Stomach smooth muscle (tissue), 2 donors: Measurements from ENCODE around the gene ETHE1.

Source experiments
- H3K27ac ChIP-seq: one replicate; pipeline ENCODE4 v1.7.0; 2013; ENCODE audit warnings: mild to moderate bottlenecking, low read length, inconsistent platforms
- H3K27me3 ChIP-seq, 2 donors: one replicate each; pipeline ENCODE4 v1.7.0; 2013; ENCODE audit warnings: low read length in 2 of 2; ENCODE audit not compliant: insufficient read depth in 2 of 2, control insufficient read depth in 1 of 2
- H3K36me3 ChIP-seq, 2 donors: one replicate each; pipeline ENCODE4 v1.7.0; 2013; ENCODE audit warnings: low read length in 2 of 2; ENCODE audit not compliant: control insufficient read depth in 2 of 2, insufficient read depth in 2 of 2
- H3K4me1 ChIP-seq: one replicate; pipeline ENCODE4 v1.7.0; 2013; ENCODE audit warnings: low read length; ENCODE audit not compliant: control insufficient read depth, insufficient read depth
- H3K4me3 ChIP-seq, 2 donors: one replicate each; pipeline ENCODE4 v1.7.0; 2013; ENCODE audit warnings: low read length in 2 of 2
- H3K9ac ChIP-seq, 2 donors: one replicate each; pipeline ENCODE4 v1.7.0; 2013; ENCODE audit warnings: low read length in 2 of 2, mild to moderate bottlenecking in 1 of 2
- H3K9me3 ChIP-seq, 2 donors: one replicate each; pipeline ENCODE4 v1.7.0; 2013; ENCODE audit warnings: low read length in 2 of 2; ENCODE audit not compliant: control insufficient read depth in 2 of 2
- donor health status: healthy.
- donor health status: Pancreatic carcinoma.

ETHE1 gene

DNA sequence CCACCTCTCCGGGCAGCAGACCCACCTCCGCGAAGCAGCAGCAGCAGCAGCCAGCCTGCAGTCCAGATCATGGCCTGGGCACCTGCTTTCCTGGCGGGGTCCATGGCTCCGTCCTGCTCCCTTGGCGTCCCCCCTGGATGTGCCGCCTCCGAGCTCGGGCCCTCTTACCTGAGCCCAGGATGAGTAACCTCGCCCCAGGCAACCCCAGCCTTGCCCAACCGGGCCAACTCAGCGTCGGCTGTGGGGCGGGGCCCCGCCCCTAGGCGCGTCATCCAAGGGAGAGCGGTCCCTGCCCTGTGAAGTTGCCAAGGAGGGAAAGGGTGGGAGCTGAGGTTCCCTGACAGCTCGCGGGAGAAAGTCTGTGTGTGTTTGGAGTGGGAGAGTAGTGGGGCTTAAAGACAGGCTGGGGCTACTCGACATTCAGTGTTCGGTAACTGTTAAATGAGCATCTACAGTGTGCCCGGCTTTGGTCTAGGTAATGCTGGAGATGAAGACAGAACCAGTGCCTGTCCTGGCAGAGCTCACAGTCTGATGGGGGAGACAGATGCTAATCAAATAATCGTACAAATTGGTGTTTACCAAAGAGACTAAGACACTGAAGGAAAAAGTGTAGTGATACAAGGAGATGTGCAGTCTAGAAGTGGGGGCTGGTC is 61.4 kb downstream of the ETHE1 start, which contains the start of gene LYPD3:
LYPD3 (minus strand) TSS at position 141 of the 653 bp plus-strand sequence; CDS start at position 104, 37 bp downstream.
- peak within 1 kb of the TSS; percentile 87 for H3K27ac ChIP-seq

DNA sequence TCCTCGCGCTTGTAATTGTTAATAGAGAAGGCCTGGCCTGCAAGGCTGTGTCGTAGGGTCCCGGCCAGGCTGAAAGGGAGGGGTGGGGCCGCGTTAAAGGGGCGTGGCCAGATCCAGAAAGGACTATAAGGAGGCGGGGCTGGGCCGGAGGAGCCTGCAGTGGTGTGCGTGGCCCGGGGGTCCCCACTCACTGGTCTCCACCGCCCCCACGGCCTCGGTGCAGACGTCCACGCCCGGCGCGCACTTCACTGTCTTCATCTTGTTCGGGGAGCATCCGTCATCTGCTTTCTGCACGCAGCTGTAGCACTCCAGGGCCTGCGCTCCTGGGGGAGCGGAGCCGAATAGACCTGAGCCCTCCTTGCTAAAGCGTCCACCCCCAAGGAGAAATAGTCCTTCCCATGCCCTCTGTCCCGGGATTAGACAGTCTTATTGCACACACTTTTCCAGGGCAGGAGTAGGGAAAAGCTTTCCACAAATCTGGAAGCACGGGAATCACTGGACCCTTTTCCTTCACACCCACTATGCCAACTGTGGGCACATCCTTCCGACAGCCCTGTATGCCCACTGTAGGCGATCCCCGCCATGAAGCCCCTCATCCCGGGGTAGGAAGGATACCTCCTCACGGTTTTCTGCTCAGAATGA is 62.7 kb downstream of the ETHE1 start:
- Histone ChIP-seq H3K4me1 (peaks cover 16% of the 10 kb centered on the region), H3K27ac (peak overlapping the region; percentile 87), H3K9ac (peak overlapping the region; percentile 54 to 79), H3K27me3 (no peaks in the 10 kb centered on the region), H3K9me3 (no peaks in the 10 kb centered on the region), H3K4me3 (peak overlapping the region; percentile 92 to 94), H3K36me3 (no peaks in the 10 kb centered on the region)

More for the DNA sequence above, 61.4 kb downstream of the ETHE1 start, which contains the start of gene LYPD3:
- H3K36me3 ChIP-seq = no peaks in the 10 kb centered on the region
- peak within 1 kb of the TSS in 1 of 2 donors; percentile 79 for H3K9ac ChIP-seq
- H3K27me3 ChIP-seq = no peaks in the 10 kb centered on the region
- H3K4me3 ChIP-seq = peak within 1 kb of the TSS; percentile 92 to 94
- no peaks in the 10 kb centered on the region for H3K9me3 ChIP-seq
- peaks cover 16% of the 10 kb centered on the region for H3K4me1 ChIP-seq

- Histone ChIP-seq H3K27me3 (no peaks in the 10 kb centered on the region), H3K27ac (peak overlapping the region; percentile 87), H3K4me1 (peaks cover 16% of the 10 kb centered on the region), H3K9me3 (no peaks in the 10 kb centered on the region), H3K9ac (peak overlapping the region; percentile 54 to 79), H3K4me3 (peak overlapping the region; percentile 92 to 94), H3K36me3 (no peaks in the 10 kb centered on the region)
Measured at GRCh38 chr19:43463381-43464133, 63.4 kb downstream of the ETHE1 start.

DNA sequence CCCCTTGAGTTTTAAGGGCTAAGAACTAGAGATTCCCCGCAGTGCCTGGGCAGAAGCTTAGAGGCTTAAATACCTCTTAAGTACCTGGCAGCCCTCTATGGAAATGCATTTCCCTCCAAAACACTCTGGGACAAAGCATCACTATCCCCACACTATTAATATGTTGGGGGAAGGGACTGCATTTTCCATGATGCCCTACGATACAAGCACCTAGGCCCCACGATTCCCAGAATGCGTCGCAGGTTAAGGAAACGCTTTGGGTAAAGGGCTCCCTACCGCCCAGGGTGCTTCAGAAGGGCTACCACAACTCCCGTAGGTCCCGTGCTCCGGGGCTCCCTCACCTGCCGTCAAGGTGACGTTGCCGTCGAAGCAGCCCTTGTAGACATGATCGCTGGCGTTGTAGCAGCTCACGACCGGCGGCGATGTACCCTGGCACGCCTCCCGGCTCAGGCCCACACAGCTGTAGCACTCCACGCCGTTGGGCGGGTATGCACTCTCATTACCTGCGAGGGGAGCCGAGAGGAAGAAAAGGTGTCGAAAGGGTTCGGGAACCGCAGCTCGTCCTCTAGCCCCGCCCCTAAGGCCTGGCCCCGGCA is 64.1 kb downstream of the ETHE1 start:
- Histone ChIP-seq H3K27me3 (no peaks in the 10 kb centered on the region), H3K9ac (peak overlapping the region; percentile 42 to 54), H3K27ac (peak overlapping the region; percentile 55), H3K36me3 (no peaks in the 10 kb centered on the region), H3K9me3 (no peaks in the 10 kb centered on the region), H3K4me3 (peak overlapping the region; percentile 92 to 94), H3K4me1 (peaks cover 16% of the 10 kb centered on the region)

- Histone ChIP-seq H3K9ac (no peak overlapping the region), H3K9me3 (no peaks in the 10 kb centered on the region), H3K27me3 (no peaks in the 10 kb centered on the region), H3K4me3 (peak overlapping the region in 1 of 2 donors; percentile 92), H3K27ac (no peak overlapping the region), H3K36me3 (no peaks in the 10 kb centered on the region), H3K4me1 (peaks cover 16% of the 10 kb centered on the region)
Measured at GRCh38 chr19:43462383-43462782, 64.6 kb downstream of the ETHE1 start.

DNA sequence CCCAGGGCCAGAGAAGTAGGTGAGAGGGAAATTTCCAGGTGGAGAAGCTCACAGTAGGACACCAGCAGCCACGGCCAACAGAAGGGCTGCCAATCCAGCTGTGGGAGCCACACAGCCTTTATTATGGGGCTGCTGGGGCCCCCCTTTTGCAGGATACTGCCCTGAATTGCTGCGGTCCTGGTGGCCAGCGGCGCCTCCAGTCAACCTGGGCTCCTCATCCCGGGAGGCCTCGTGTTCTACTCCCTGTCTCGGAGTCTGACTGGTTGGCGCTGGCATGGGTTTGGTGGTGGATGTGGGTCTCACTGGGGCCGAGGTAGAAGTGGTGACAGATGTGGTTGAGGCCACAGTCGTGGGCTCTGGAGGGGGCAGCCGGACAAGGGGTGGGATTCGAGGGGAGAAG is 65.7 kb downstream of the ETHE1 start:
- H3K27ac ChIP-seq = no peak overlapping the region
- H3K4me3 ChIP-seq = no peak overlapping the region
- H3K4me1 ChIP-seq = peaks cover 16% of the 10 kb centered on the region
- no peak overlapping the region for H3K9ac ChIP-seq
- H3K27me3 ChIP-seq = no peaks in the 10 kb centered on the region
- H3K36me3 ChIP-seq = no peaks in the 10 kb centered on the region
- H3K9me3 ChIP-seq = no peaks in the 10 kb centered on the region

DNA sequence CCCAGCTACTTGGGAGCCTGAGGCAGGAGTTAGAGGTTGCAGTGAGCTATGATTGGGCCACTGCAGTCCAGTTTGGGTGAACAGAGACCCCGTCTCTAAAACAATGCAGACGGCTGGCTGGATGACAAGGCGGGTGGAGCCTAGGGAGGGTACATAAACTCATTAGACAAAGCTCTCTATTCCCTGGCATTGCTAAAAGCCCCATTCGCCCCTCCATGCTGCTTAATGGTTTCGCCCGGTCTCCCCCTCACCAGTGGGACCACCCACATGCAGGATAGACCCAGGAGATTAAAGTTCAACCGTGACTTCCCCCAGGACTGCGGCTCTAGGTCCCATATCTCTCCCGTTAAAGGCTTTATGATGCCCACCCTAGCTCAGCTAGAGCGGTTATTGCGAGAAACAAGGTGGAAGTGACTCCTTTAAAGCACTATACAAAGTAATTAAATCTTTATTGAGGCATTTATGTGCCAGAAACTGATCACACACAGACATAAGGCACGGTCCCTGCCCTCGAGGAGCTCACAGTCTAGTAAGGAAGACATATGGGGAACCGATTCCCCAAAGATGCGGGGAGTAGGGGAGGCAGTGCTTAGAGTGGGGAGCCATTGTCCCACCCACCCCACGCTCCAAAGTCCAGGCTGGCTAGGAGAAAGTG is 66.5 kb downstream of the ETHE1 start:
- Histone ChIP-seq H3K9me3 (no peaks in the 10 kb centered on the region), H3K4me1 (peaks cover 14% of the 10 kb centered on the region), H3K36me3 (no peaks in the 10 kb centered on the region), H3K9ac (no peak overlapping the region), H3K4me3 (no peak overlapping the region), H3K27me3 (no peaks in the 10 kb centered on the region), H3K27ac (no peak overlapping the region)

DNA sequence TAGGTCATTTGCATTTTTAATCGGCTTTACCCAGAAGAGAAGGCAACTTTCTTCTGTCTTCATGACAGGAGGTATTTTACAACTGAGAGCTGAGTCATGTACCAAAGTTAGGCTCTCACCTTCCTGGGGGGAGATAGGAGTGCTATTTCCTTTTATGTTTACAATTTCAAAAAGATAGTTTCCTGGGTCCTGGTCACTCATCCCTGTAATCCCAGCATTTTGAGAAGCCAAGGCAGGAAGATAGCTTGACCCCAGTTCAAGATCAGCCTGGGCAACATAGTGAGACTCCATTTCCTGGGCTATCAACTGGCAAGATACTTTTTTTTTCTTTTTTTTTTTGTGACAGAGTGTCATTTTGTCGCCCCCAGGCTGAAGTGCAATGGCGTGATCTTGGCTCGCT is 69.2 kb downstream of the ETHE1 start:
- no peaks in the 10 kb centered on the region for H3K9me3 ChIP-seq
- H3K4me1 ChIP-seq = peaks cover 2% of the 10 kb centered on the region
- H3K27me3 ChIP-seq = no peaks in the 10 kb centered on the region
- no peak overlapping the region for H3K27ac ChIP-seq
- H3K4me3 ChIP-seq = no peak overlapping the region
- H3K9ac ChIP-seq = no peak overlapping the region
- H3K36me3 ChIP-seq = no peaks in the 10 kb centered on the region
